ENCODE results near the gene PISD.
A peak's percentile ranks its signal among the peaks of the same experiment; 100 is the strongest.

Gene PISD

GRCh38 chr22:31680861-31681341 is 18.9 kb upstream of the PISD start:
- peak; percentile 41 for ATAC-seq
- TF ChIP-seq CSDC2 (CRISPR knock-in tag; IDR thresholded peaks at IDR 0.05), result no peak
- TF ChIP-seq TCF4 (CRISPR knock-in tag; IDR thresholded peaks at IDR 0.05; ENCODE audit: borderline replicate concordance), result no peak
- TF ChIP-seq TSHZ2 (CRISPR knock-in tag; IDR thresholded peaks at IDR 0.05), result no peak
- TF ChIP-seq ESRRG (CRISPR knock-in tag; IDR thresholded peaks at IDR 0.05), result no peak
- TF ChIP-seq RARB (CRISPR knock-in tag; IDR thresholded peaks at IDR 0.05), result no peak
- no peak for TF ChIP-seq ZNF8 (CRISPR knock-in tag; IDR thresholded peaks at IDR 0.05)
- no peak for TF ChIP-seq POU6F1 (CRISPR knock-in tag; IDR thresholded peaks at IDR 0.05; ENCODE audit: borderline replicate concordance, low read depth)
- no peak for TF ChIP-seq ZFP3 (CRISPR knock-in tag; IDR thresholded peaks at IDR 0.05)
- TF ChIP-seq ARNTL (CRISPR knock-in tag; IDR thresholded peaks at IDR 0.05; ENCODE audit: borderline replicate concordance, low read depth), result no peak
- no peak for TF ChIP-seq SNAI2 (CRISPR knock-in tag; IDR thresholded peaks at IDR 0.05)
- TF ChIP-seq TOX (CRISPR knock-in tag; IDR thresholded peaks at IDR 0.05; ENCODE audit: borderline replicate concordance), result no peak

- TF ChIP-seq, protein P1, sequence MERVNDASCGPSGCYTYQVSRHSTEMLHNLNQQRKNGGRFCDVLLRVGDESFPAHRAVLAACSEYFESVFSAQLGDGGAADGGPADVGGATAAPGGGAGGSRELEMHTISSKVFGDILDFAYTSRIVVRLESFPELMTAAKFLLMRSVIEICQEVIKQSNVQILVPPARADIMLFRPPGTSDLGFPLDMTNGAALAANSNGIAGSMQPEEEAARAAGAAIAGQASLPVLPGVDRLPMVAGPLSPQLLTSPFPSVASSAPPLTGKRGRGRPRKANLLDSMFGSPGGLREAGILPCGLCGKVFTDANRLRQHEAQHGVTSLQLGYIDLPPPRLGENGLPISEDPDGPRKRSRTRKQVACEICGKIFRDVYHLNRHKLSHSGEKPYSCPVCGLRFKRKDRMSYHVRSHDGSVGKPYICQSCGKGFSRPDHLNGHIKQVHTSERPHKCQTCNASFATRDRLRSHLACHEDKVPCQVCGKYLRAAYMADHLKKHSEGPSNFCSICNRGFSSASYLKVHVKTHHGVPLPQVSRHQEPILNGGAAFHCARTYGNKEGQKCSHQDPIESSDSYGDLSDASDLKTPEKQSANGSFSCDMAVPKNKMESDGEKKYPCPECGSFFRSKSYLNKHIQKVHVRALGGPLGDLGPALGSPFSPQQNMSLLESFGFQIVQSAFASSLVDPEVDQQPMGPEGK (CRISPR knock-in tag; IDR thresholded peaks at IDR 0.05; ENCODE audit: borderline replicate concordance), result no peak
- TF ChIP-seq SNAI2 (CRISPR knock-in tag; IDR thresholded peaks at IDR 0.05) (no peak), CSDC2 (CRISPR knock-in tag; IDR thresholded peaks at IDR 0.05) (no peak), TSHZ2 (CRISPR knock-in tag; IDR thresholded peaks at IDR 0.05) (no peak), GLIS3 (CRISPR knock-in tag; IDR thresholded peaks at IDR 0.05) (no peak), POU6F1 (CRISPR knock-in tag; IDR thresholded peaks at IDR 0.05; ENCODE audit: borderline replicate concordance, low read depth) (no peak), BACH2 (CRISPR knock-in tag; IDR thresholded peaks at IDR 0.05; ENCODE audit: borderline replicate concordance) (no peak), ZNF8 (CRISPR knock-in tag; IDR thresholded peaks at IDR 0.05) (no peak), TCF4 (CRISPR knock-in tag; IDR thresholded peaks at IDR 0.05; ENCODE audit: borderline replicate concordance) (no peak), ZNF70 (CRISPR knock-in tag; IDR thresholded peaks at IDR 0.05) (no peak), ZFP30 (CRISPR knock-in tag; IDR thresholded peaks at IDR 0.05) (no peak), CREB5 (CRISPR knock-in tag; IDR thresholded peaks at IDR 0.05; ENCODE audit: low read depth) (no peak), ISL1 (CRISPR knock-in tag; IDR thresholded peaks at IDR 0.05) (no peak), PPARA (CRISPR knock-in tag; IDR thresholded peaks at IDR 0.05; ENCODE audit: borderline replicate concordance) (no peak), TOX (CRISPR knock-in tag; IDR thresholded peaks at IDR 0.05; ENCODE audit: borderline replicate concordance) (no peak), ARNTL (CRISPR knock-in tag; IDR thresholded peaks at IDR 0.05; ENCODE audit: borderline replicate concordance, low read depth) (no peak), ZFP3 (CRISPR knock-in tag; IDR thresholded peaks at IDR 0.05) (no peak), OSR1 (CRISPR knock-in tag; IDR thresholded peaks at IDR 0.05) (no peak), RARB (CRISPR knock-in tag; IDR thresholded peaks at IDR 0.05) (no peak)
- TF ChIP-seq, protein P2, sequence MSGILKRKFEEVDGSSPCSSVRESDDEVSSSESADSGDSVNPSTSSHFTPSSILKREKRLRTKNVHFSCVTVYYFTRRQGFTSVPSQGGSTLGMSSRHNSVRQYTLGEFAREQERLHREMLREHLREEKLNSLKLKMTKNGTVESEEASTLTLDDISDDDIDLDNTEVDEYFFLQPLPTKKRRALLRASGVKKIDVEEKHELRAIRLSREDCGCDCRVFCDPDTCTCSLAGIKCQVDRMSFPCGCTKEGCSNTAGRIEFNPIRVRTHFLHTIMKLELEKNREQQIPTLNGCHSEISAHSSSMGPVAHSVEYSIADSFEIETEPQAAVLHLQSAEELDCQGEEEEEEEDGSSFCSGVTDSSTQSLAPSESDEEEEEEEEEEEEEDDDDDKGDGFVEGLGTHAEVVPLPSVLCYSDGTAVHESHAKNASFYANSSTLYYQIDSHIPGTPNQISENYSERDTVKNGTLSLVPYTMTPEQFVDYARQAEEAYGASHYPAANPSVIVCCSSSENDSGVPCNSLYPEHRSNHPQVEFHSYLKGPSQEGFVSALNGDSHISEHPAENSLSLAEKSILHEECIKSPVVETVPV (CRISPR knock-in tag; IDR thresholded peaks at IDR 0.05), result no peak
- no peak for ATAC-seq
Observed at GRCh38 chr22:31678748-31679147, 16.7 kb upstream of the PISD start.

Data from SK-N-SH treated with all-trans-retinoic acid at 6 μM for 48 hours (cell line).